GM18505 (cell line): ENCODE measurements around the gene LHX3.
A peak's percentile ranks its signal among the peaks of the same experiment; 100 is the strongest.

Source experiments
- ATAC-seq: cut with Tn5 transposase; IDR thresholded peaks from one replicate; pipeline ENCODE4 v1.9.1; 2021; ENCODE audit not compliant: unreplicated experiment
- POLR2A ChIP-seq: IDR thresholded peaks from 4 replicates; pipeline ENCODE4 v1.6.1; 2011; ENCODE audit warnings: borderline replicate concordance; ENCODE audit not compliant: insufficient read depth, insufficient read length; ENCODE audit errors: extremely low read depth

The LHX3 gene

GRCh38 chr9:136225748-136226679 lies 21.1 kb upstream of the LHX3 start:
- peak; percentile 47 for ATAC-seq

GRCh38 chr9:136225366-136225747 lies 20.4 kb upstream of the LHX3 start:
- peak; percentile 29 for TF ChIP-seq POLR2A
- ATAC-seq, result peak; percentile 46

More at GRCh38 chr9:136225748-136226679, 21.1 kb upstream of the LHX3 start:
- TF ChIP-seq POLR2A, result peak; percentile 23

- no peak for ATAC-seq
- no peak for TF ChIP-seq POLR2A
Observed at GRCh38 chr9:136223871-136224640, 19.1 kb upstream of the LHX3 start.

GRCh38 chr9:136222906-136223285 lies 18.0 kb upstream of the LHX3 start:
- TF ChIP-seq POLR2A, result no peak
- no peak for ATAC-seq

GRCh38 chr9:136222166-136222905 lies 17.4 kb upstream of the LHX3 start:
- no peak for ATAC-seq
- TF ChIP-seq POLR2A, result no peak

- no peak for ATAC-seq
- TF ChIP-seq POLR2A, result no peak
Observed at GRCh38 chr9:136220017-136220729, 15.2 kb upstream of the LHX3 start.

GRCh38 chr9:136219276-136219675 lies 14.3 kb upstream of the LHX3 start:
- ATAC-seq, result no peak

GRCh38 chr9:136218673-136219072 lies 13.7 kb upstream of the LHX3 start:
- no peak for ATAC-seq
- TF ChIP-seq POLR2A, result no peak

More at GRCh38 chr9:136219276-136219675, 14.3 kb upstream of the LHX3 start:
- no peak for TF ChIP-seq POLR2A

GRCh38 chr9:136218271-136218670 lies 13.3 kb upstream of the LHX3 start:
- no peak for TF ChIP-seq POLR2A
- ATAC-seq, result no peak

GRCh38 chr9:136216541-136217244 lies 11.8 kb upstream of the LHX3 start:
- ATAC-seq, result no peak

GRCh38 chr9:136213733-136214132 lies 8.8 kb upstream of the LHX3 start:
- no peak for ATAC-seq
- no peak for TF ChIP-seq POLR2A

More at GRCh38 chr9:136216541-136217244, 11.8 kb upstream of the LHX3 start:
- no peak for TF ChIP-seq POLR2A
